HepG2 (cell line): ENCODE results near the gene DQX1. TPM values are rescaled to one million over a fixed set of nuclear protein-coding genes. Genes with fewer than 3 reads are reported as not detected.

ENCODE experiments used
- DMAP1 ChIP-seq: IDR thresholded peaks from 2 replicates; pipeline ENCODE4 v1.6.1; 2016
- E2F5 ChIP-seq: sonication (generic); formaldehyde crosslinking; conservative IDR thresholded peaks from 2 replicates; pipeline ENCODE4 v1.4.0; 2020; ENCODE audit warnings: missing genetic modification reagents
- ERF ChIP-seq: IDR thresholded peaks from 2 replicates; pipeline ENCODE4 v1.6.1; 2018; ENCODE audit warnings: missing biosample characterization, missing genetic modification reagents
- IRX3 ChIP-seq: sonication (generic); formaldehyde crosslinking; IDR thresholded peaks from 2 replicates; pipeline ENCODE4 v1.8.1; 2023; ENCODE audit warnings: mild to moderate bottlenecking, low read depth, missing genetic modification reagents, borderline replicate concordance
- MED1 ChIP-seq: sonication (generic); formaldehyde crosslinking; IDR thresholded peaks from 2 replicates; pipeline ENCODE4 v1.4.0; 2020; ENCODE audit warnings: missing genetic modification reagents
- MEIS2 ChIP-seq: sonication (generic); formaldehyde crosslinking; IDR thresholded peaks from 2 replicates; pipeline ENCODE4 v1.9.0; 2021; ENCODE audit warnings: mild to moderate bottlenecking, missing genetic modification reagents
- MXD4 ChIP-seq: IDR thresholded peaks from 2 replicates; pipeline ENCODE4 v1.6.1; 2016; ENCODE audit warnings: mild to moderate bottlenecking, missing biosample characterization, missing genetic modification reagents
- RAD21 ChIP-seq: fragments of 450-650 bp; formaldehyde crosslinking; IDR thresholded peaks from 2 replicates; pipeline ENCODE4 v1.5.0; 2020; ENCODE audit warnings: mild to moderate bottlenecking
- RNF2 ChIP-seq: fragments of 450-650 bp; conservative IDR thresholded peaks from 2 replicates; pipeline ENCODE4 v1.6.1; 2016; ENCODE audit warnings: low read depth
- SALL2 ChIP-seq: sonication (generic); formaldehyde crosslinking; IDR thresholded peaks from 2 replicates; pipeline ENCODE4 v1.8.1; 2023; ENCODE audit warnings: mild to moderate bottlenecking, missing genetic modification reagents, inconsistent platforms
- SETDB1 ChIP-seq: sonication (generic); formaldehyde crosslinking; IDR thresholded peaks from 2 replicates; pipeline ENCODE4 v1.5.1; 2020; ENCODE audit warnings: missing genetic modification reagents, mild to moderate bottlenecking, borderline replicate concordance
- TFDP1 ChIP-seq: IDR thresholded peaks from 2 replicates; pipeline ENCODE4 v1.6.1; 2016; ENCODE audit warnings: missing compliant biosample characterization, missing genetic modification reagents, borderline replicate concordance
- THAP11 ChIP-seq: IDR thresholded peaks from 2 replicates; pipeline ENCODE4 v1.6.1; 2016; ENCODE audit warnings: missing biosample characterization, missing genetic modification reagents
- THAP7 ChIP-seq: sonication (generic); formaldehyde crosslinking; IDR thresholded peaks from 2 replicates; pipeline ENCODE4 v1.8.1; 2023; ENCODE audit warnings: mild to moderate bottlenecking, missing genetic modification reagents
- ZBTB33 ChIP-seq: sonication (generic); formaldehyde crosslinking; IDR thresholded peaks from 2 replicates; pipeline ENCODE4 v1.4.0; 2020; ENCODE audit warnings: missing genetic modification reagents
- ZFX ChIP-seq: sonication (generic); formaldehyde crosslinking; IDR thresholded peaks from 2 replicates; pipeline ENCODE4 v1.4.0; 2020; ENCODE audit warnings: mild to moderate bottlenecking, low read depth, missing genetic modification reagents, moderate library complexity
- ZNF256 ChIP-seq: sonication (generic); formaldehyde crosslinking; conservative IDR thresholded peaks from 2 replicates; pipeline ENCODE4 v1.4.0; 2020; ENCODE audit warnings: missing genetic modification reagents
- ZNF460 ChIP-seq: sonication (generic); formaldehyde crosslinking; IDR thresholded peaks from 2 replicates; pipeline ENCODE4 v1.5.1; 2020; ENCODE audit warnings: missing genetic modification reagents, mild to moderate bottlenecking, borderline replicate concordance
- ZNF468 ChIP-seq: sonication (generic); formaldehyde crosslinking; IDR thresholded peaks from 2 replicates; pipeline ENCODE4 v1.8.0; 2022; ENCODE audit warnings: mild to moderate bottlenecking, moderate library complexity, missing genetic modification reagents
- ZNF503 ChIP-seq: sonication (generic); formaldehyde crosslinking; IDR thresholded peaks from 2 replicates; pipeline ENCODE4 v1.4.0; 2020; ENCODE audit warnings: missing genetic modification reagents
- ZSCAN21 ChIP-seq: sonication (generic); formaldehyde crosslinking; IDR thresholded peaks from 2 replicates; pipeline ENCODE4 v1.8.0; 2022; ENCODE audit warnings: mild to moderate bottlenecking, missing genetic modification reagents, moderate library complexity, borderline replicate concordance
- ZSCAN29 ChIP-seq: sonication (generic); formaldehyde crosslinking; conservative IDR thresholded peaks from 2 replicates; pipeline ENCODE4 v1.4.0; 2020; ENCODE audit warnings: mild to moderate bottlenecking, missing genetic modification reagents
- polyA plus RNA-seq, 8 experiments: library from polyadenylated mRNA; depleted of rRNA in 3 of 8; stranded (reverse) in 7 of 8; unstranded in 1 of 8; fragments of >200 nt; fragmentation: Illumina TruSeq in 4 of 8; extraction: Trizol in 4 of 8; gene quantifications; 2 replicates each; pipeline versions ENCODE4 v1.2.1 to v1.2.3, GENCODE V29; 2011 to 2016; ENCODE audit warnings: low read depth in 4 of 8, missing spikeins in 1 of 8, mixed read lengths in 1 of 8; ENCODE audit not compliant: insufficient read depth in 1 of 8
- total RNA-seq, 5 experiments: library from RNA; depleted of rRNA; stranded (reverse); fragments of >200 nt; fragmentation: Illumina TruSeq; extraction: Trizol; gene quantifications; 2 replicates each; pipeline ENCODE4 v1.2.3, GENCODE V29; 2016; ENCODE audit warnings: low read depth in 1 of 5

The DQX1 gene
- total and polyA plus RNA-seq, 2 of the 13 experiments (the other 11 are each of a cell fraction or from before 2014, with no cell fraction given), result 27.6 to 89.8 TPM

GRCh38 chr2:74548900-74549826 lies 23.1 kb upstream of the DQX1 start (continued):
- TF ChIP-seq SALL2 (CRISPR knock-in tag) (no peak; the same call in 1 of the 2 replicates), ZNF468 (no peak), ZBTB33 (CRISPR knock-in tag) (peak; percentile 85), ZSCAN21 (CRISPR knock-in tag) (peak; percentile 61; the same call in 1 of the 2 replicates), RNF2 (0 out of 2 replicates have a peak, but pooled peaks have one; percentile 35), ZNF503 (CRISPR knock-in tag) (no peak; the same call in 1 of the 2 replicates), THAP11 (peak; percentile 33; the same call in 1 of the 2 replicates), MED1 (CRISPR knock-in tag) (0 out of 2 replicates have a peak, but pooled peaks have one; percentile 27), ZNF256 (CRISPR knock-in tag) (no peak), TFDP1 (CRISPR knock-in tag) (peak; percentile 82; the same call in 1 of the 2 replicates), THAP7 (CRISPR knock-in tag) (no peak), SETDB1 (CRISPR knock-in tag) (no peak), MXD4 (CRISPR knock-in tag) (peak; percentile 20; the same call in 1 of the 2 replicates), RAD21 (CRISPR knock-in tag) (peak; percentile 16; the same call in 1 of the 2 replicates), E2F5 (CRISPR knock-in tag) (0 out of 2 replicates have a peak, but pooled peaks have one; percentile 25), ZNF460 (CRISPR knock-in tag) (no peak), ZSCAN29 (peak; percentile 74; the same call in 1 of the 2 replicates), MEIS2 (CRISPR knock-in tag) (0 out of 2 replicates have a peak, but pooled peaks have one; percentile 53), DMAP1 (CRISPR knock-in tag) (peak; percentile 29; the same call in 1 of the 2 replicates), ZFX (CRISPR knock-in tag) (0 out of 2 replicates have a peak, but pooled peaks have one; percentile 18), IRX3 (CRISPR knock-in tag) (no peak), ERF (CRISPR knock-in tag) (peak; percentile 54)
